ENCODE results near the gene NRIP2. TPM values are rescaled to one million over a fixed set of nuclear protein-coding genes. Genes with fewer than 3 reads are reported as not detected.

NRIP2 gene
- polyA plus RNA-seq, 3 donors, result 34.1 to 40.5 (median 34.3) TPM

GRCh38 chr12:2812290-2813213 lies 22.3 kb downstream of the NRIP2 start, which contains the start of gene ITFG2:
ITFG2 (plus strand) TSS chr12:2812668; CDS start chr12:2812761, 93 bp downstream.
- DNase-seq (ENCODE audit: low read depth in 3 of 3, low spot score in 2 of 3), result peak; percentile 98 to 99 (median 99)

- DNase-seq (ENCODE audit: low read depth in 3 of 3, low spot score in 2 of 3), result no peak
Measured at GRCh38 chr12:2811801-2812200, 23.0 kb downstream of the NRIP2 start.

GRCh38 chr12:2806700-2807099 lies 28.1 kb downstream of the NRIP2 start:
- DNase-seq (ENCODE audit: low read depth in 3 of 3, low spot score in 2 of 3), result no peak

DNA sequence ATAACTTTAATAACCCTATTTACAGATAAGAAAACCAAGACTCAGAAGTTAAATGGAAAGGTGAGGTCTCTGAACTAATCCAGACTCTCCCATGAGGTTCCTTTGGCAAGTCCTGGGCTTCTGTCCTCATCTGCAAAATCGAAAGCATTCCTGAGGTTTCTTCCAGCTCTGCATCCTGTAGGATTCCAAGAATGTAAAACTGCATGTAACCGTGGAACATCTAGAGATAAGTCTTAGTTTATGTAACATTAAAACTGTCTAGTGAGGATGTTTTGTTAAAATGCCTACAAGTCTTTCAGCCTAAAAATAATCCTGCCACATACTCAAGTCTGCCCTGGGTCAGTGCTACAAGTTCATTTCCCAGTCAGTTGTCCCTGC lies 29.7 kb downstream of the NRIP2 start:
- DNase-seq (ENCODE audit: low read depth in 3 of 3, low spot score in 2 of 3), result no peak

DNA sequence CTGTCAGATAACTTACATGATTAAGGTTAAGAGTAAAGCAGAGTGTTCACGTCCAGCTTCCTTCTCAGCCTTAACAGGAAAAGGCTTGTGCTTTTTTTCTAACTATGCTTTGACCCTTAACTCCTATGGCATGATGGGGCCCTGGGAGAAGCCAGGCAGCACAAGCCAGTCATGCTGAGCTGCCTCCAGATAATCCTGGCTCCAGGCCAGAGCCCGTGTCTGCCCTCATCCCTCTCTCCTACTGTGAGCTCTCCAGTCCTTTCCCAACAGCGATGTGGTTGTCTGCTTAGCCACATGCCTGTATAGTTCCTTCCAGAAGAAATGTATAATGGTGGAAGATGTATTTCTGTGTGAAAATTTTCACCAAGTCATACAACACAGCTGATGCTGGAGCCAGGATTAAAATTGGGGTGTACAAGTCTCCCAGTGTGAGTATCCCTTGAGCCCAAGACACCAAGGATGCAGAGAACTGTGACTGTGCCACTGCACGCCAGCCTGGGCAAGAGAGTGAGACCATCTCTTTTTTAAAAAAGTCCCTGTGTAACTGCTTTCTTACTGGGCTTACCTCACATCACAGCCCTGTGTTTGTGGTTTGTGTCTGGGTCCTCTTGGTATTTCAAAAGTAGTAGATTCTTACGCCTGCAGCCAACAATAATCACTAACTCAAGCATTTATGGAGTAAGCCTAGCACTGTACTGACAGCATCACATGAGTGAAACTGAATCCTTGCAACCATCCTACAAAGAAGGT lies 30.3 kb downstream of the NRIP2 start:
- DNase-seq (ENCODE audit: low read depth in 3 of 3, low spot score in 2 of 3), result no peak

DNA sequence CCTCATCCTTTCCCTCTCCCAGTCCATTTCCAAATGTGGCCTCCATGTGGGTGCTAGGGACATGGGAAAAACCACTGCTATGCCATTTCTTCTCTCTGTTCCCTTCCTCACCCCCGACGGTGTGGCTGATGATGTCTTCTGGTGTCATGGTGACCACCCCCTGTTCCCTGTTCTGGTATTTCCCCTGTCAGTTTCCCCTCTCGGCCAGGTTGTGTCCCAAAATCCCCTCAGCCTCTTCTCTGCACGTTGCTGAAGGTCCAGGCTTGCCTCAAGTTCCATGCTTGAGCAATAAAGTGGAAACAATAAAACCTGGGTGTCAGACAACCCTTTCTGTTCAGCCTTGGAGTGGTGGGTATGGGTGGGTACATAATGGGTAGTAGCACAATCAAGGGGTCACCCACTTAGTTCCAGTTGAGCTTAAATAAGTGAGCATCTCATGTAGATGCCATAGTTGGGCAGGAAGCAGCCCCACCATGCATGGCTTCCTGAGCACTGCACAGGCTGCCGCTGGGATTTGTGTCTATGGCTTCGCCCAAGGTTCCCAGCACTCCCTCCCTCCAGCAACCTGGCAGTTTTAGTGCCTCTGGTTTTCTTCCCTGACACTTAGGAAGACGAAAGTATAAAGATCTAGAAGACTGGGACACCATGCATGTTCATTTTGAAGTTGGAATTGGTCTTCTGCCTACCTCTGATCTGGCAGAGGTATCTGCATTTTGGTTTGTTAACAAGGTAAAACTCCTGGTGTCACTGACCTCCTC lies 31.0 kb downstream of the NRIP2 start:
- DNase-seq (ENCODE audit: low read depth in 3 of 3, low spot score in 2 of 3), result no peak

- no peak for DNase-seq (ENCODE audit: low read depth in 3 of 3, low spot score in 2 of 3)
Measured at GRCh38 chr12:2801044-2801783, 33.6 kb downstream of the NRIP2 start.

DNA sequence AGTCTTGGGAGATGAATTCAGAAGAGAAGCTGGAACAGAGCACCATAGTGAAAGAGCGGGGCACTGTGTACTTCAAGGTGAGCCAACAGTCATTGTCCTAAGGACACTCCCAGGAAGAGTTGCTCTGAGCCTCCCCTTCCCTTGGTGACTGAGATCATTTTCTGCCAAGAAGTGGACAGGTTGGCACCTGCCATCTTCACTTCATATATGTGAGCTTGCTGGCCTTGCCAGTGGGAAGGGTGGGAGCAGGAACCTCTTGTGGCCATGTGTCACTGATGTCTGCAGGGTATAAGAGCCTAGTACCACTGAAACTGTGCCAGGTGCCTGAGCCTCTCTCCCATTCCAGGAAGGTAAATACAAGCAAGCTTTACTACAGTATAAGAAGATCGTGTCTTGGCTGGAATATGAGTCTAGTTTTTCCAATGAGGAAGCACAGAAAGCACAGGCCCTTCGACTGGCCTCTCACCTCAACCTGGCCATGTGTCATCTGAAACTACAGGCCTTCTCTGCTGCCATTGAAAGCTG lies 34.7 kb downstream of the NRIP2 start:
- DNase-seq (ENCODE audit: low read depth in 3 of 3, low spot score in 2 of 3), result no peak

DNA sequence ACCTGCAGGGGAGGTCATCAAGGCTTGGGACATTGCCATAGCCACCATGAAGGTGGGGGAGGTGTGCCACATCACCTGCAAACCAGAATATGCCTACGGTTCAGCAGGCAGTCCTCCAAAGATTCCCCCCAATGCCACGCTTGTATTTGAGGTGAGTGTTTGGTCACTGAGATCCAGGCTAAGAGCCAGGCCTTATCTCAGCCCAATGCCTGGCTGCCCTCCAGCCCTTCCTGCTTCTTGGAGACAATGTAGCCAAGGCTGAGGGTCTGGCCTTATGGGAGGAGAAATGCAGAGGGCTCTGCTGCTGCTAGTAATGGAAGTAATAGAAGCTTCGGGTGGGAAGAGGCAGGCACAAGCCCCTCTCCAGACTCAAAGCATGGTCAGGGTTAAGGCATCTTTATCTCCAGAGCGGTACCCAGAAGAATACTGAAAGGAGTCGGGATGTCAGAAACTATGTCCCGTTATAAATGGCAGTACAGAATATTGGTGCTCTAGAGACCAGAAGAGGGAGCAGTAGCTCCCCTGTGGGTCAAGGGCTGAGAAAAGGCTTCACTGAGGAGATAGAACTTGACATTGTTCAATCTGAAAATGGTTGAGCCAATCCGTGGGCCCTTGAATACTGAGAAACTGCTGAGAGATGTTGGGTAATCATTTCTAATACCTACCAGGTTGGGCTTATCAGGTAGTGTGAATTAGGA lies 37.0 kb downstream of the NRIP2 start:
- no peak for DNase-seq (ENCODE audit: low read depth in 3 of 3, low spot score in 2 of 3)

DNA sequence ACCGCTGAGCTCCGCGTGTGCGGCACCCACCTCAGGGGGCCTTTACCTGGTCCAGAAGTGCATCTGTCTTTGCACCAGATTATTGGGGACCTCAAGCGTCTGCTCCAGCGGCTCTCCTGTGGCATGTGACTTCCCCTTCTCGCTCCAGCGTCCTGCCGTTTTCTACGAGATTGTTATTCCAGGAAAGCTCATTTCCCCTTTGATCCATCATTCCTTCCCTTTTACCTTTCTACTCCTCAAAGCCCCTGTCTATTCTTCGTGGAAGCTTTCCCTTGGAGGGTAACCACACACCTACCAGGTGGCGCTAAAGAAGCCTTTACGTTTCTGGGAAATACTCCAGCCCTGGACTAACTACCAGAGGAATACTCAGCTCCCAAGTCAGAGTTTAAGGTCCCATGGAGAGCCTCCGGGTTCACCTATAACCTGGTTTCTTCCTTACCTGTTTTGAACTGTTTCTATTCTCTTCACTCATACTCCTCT lies 38.6 kb downstream of the NRIP2 start:
- DNase-seq (ENCODE audit: low read depth in 3 of 3, low spot score in 2 of 3), result no peak

DNA sequence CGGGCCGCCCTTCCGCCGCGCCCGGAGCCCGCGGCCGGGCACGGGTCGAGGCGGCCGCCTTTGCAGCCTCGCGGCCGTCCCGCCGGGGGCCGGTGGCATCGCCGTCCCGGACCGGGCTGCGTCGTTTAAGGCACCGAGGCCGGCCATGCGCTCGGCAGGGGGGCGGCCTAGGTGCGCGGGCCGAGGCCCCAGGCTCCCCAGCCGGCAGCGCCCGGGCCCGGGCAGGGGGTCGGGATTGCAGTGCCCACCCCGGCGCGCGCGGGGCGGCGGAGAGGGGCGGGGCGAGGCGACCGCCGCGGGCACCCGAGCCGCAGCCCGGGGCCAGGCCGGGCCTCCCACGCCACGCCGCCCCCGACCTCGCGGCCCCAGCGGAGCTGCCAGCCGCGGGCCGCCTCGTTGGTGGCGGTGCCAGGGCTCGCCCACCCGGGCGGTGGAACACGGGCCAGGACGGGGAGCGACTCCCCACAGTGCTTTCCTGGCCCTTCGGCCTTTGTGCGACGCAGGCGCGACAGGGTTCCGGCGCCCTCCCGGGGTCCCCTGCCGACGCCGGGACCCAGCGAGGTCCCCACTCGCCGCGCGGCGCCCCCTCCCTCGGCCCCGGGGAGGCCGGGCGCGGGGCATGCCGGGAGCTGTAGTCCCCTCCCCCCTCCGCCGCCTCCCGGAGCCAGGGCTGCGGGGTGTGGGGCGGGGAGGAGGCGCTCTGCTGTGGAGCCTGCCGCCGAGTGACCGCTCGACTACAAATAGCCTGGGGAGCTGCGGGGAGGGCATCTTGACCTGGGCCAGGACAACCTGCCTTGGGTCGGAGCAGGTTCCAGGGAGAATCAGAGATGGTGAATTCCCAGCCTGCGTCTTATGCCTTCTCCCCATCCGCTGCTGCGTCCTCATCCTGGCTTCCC lies 39.3 kb downstream of the NRIP2 start:
- no peak for DNase-seq (ENCODE audit: low read depth in 3 of 3, low spot score in 2 of 3)

- peak in 2 of 3 donors; percentile 70 to 72 for DNase-seq (ENCODE audit: low read depth in 3 of 3, low spot score in 2 of 3)
Measured at GRCh38 chr12:2794736-2795289, 40.0 kb downstream of the NRIP2 start, which contains the start of gene FKBP4. FKBP4 (plus strand) TSS chr12:2794970; CDS start chr12:2795140, 170 bp downstream.

DNA sequence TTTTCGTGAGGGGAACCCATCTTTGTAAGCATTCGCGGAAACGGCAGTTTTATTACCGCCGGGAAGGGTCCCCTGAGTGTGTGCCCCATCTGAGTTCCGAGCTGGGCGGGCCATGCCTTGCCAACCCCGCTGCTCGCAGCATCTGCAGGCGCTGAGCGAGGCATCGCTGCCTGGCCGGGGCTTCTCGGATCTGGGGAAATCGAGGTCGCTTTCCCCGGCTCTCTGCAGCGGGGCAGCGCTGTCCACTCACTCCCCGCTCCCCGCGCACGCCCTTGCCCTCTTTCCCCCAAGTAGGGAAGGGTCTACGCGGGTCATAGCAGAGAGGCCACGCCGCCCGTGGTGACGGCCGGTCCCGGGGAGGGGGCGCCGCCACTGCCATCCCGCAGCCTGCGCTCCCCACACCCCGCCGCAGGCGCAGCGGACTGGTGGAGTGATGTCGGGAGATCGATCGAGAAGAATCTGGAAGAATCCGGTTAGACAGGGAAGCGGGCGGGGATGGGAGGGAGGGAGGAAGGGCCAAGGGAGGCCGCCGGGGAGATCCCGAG lies 40.6 kb downstream of the NRIP2 start:
- DNase-seq (ENCODE audit: low read depth in 3 of 3, low spot score in 2 of 3), result no peak

DNA sequence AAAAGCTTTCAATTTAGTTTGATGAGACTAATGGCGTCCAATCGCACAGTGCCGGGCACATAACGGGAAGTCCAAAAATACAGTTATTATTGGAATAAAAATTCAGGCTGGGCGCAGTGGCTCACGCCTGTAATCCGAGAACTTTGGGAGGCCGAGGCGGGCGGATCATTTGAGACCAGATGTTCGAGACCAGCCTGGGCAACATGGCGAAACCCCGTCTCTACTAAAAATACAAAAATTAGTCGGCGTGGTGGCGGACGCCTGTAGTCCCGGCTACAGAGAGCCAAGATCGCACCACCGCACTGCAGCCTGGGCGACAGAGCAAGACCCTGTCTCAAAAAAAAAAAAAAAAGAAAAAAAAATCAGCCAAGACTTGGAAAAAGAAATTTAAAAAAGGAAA lies 41.3 kb downstream of the NRIP2 start:
- no peak for DNase-seq (ENCODE audit: low read depth in 3 of 3, low spot score in 2 of 3)

GRCh38 chr12:2792671-2793500 lies 41.9 kb downstream of the NRIP2 start:
- no peak for DNase-seq (ENCODE audit: low read depth in 3 of 3, low spot score in 2 of 3)

DNA sequence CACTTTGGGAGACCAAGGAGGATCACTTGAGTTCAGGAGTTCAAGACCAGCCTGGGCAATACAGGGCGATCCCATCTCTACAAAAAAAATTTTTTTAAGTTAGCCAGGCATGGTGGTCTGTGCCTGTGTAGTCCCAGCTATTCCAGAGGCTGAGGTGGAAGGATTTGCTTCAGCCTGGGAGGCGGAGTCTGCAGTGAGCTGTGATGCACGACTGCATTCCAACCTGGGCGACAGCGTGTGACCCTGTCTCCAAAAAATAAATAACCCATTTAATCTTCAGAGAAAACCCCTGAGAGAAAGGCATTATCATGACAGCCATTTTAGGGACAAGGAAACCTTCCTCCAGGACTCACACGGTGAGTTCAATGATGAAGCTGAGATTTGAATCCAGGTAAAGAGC lies 43.7 kb downstream of the NRIP2 start:
- no peak for DNase-seq (ENCODE audit: low read depth in 3 of 3, low spot score in 2 of 3)

DNA sequence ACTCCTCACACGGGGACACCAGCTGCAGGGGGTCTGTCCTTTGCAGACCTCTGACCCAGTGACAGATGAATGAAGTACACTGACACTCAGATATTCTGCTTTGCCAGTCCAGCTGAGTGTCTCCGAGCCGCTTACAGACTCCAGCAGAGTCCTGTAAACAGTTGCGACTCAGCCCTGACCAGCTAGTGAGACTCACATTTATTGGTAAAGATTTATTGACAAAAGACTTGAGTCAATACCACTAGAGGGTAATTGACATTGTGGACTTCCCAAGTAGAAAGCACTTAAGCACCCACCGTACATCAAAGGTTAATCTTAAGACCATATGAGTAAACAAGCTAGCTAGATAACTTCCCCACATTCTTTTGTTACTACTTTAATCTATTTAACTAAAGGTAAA lies 49.8 kb downstream of the NRIP2 start:
- DNase-seq (ENCODE audit: low read depth in 3 of 3, low spot score in 2 of 3), result no peak

Measured in right renal cortex interstitium (tissue), 3 donors.